ENCODE results near the gene GTF3A.

- TF ChIP-seq POLR2AphosphoS5 (IDR thresholded peaks at IDR 0.05) (no peak), CTCF (IDR thresholded peaks at IDR 0.05) (no peak), POLR2A (IDR thresholded peaks at IDR 0.05) (no peak)
Measured at GRCh38 chr13:27408074-27408473, 16.3 kb upstream of the GTF3A start.
